NCI-H128 (cell line): ENCODE results near the gene GAS2L3.
A peak's percentile ranks its signal among the peaks of the same experiment; 100 is the strongest.
"Not testable (repeated sequence)": the region's sequence is repeated elsewhere in the genome, so short reads cannot be mapped to it uniquely, and the experiment has no call there.

Source experiments
- DNase-seq: peaks from one replicate; lab custom pipeline; 2025; ENCODE audit not compliant: unreplicated experiment; lab: John Stamatoyannopoulos, UW

The GAS2L3 gene

GRCh38 chr12:100573292-100574186 is at the start of gene GAS2L3:
TSS of gene GAS2L3 (plus strand) at chr12:100573684. CDS start at chr12:100594905, 21,221 bp downstream.
- DNase-seq, result peak; percentile 66

DNA sequence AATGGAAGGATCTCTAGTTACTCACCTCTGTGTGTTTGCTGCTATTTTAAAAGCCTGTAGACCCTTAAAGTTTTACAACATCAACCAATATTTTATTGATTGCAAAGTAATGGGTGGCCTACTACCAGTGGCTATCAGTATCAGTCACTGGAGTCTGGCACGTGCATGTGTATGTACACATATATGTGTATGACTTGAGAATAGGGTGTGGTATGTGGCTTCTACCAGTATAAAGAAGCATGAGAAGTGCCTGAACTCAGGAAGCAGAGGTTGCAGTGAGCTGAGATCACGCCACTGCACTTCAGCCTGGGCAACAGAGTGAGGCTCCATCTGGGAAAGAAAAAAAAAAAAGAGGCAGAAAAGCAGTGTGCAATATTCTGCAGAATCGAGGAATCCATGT is 45.5 kb upstream of the GAS2L3 start:
- no peak for DNase-seq

DNA sequence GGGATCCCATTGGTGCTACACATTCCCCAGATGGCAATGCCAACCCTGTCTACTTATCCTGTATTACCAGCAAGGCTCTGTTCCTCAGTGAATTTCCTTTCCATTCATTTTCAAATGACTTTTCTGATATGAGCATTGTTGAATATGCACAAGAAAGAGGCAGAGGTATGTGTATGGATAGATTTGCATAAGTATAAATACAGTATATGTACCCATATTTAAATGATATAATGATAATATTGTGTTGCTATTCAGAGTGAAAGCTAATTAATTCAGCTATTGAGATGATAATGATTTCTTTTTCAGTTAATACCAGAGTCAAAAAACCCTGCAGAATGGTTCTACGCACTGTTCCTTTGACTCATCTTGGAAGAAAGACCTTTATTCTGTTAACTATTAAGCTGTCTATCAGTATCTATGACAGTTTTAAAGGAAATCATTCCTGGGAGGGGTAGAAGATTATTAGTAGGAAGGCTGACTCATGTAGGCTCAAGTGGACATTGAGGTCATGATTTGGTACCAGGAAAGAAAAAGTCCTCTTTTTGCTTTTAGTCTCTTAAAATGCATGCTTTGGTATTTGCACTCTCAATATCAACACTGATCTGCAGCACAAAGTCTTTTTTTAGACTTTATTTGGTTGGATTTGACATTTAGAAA is 44.9 kb upstream of the GAS2L3 start:
- no peak for DNase-seq

GRCh38 chr12:100529756-100530350 is 43.6 kb upstream of the GAS2L3 start:
- no peak for DNase-seq

DNA sequence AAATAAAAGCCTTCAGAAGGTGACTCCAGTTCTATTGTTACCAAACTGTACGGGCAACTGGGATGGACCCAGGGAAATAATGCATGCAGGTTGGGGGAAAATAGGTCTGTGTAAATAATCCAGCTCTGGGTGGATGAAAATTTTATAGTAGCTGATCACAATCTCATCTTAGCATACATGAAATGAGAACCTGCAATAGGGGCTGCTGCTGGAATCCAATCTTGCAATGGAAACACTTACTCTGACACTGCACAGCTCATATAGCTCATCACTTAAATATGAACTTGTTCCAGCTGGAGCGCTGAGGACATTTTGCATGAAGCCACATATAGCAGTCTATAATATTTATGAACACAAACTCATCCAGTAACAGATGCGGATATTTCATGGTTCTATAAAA is 40.1 kb upstream of the GAS2L3 start:
- no peak for DNase-seq

- no peak for DNase-seq
Measured at GRCh38 chr12:100534625-100535227, 38.8 kb upstream of the GAS2L3 start.

GRCh38 chr12:100539202-100539601 is 34.3 kb upstream of the GAS2L3 start:
- DNase-seq, result no peak

DNA sequence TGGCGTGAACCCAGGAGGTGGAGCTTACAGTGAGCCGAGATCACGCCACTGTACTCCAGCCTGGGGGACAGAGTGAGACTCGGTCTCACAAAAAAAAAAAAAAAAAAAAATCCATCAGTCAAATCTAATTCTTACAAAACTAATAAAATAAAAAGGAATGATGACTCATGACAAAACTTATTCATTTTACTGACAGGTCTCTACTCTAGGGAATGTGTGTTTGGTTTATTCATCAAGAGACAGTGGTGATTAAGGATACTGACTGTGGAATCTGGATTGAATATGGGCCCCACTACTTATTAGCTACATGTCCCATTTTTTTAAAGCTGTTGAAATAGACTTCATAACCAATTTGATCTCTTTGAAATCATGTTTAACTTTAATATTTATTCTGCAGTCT is 29.3 kb upstream of the GAS2L3 start:
- DNase-seq, result no peak

DNA sequence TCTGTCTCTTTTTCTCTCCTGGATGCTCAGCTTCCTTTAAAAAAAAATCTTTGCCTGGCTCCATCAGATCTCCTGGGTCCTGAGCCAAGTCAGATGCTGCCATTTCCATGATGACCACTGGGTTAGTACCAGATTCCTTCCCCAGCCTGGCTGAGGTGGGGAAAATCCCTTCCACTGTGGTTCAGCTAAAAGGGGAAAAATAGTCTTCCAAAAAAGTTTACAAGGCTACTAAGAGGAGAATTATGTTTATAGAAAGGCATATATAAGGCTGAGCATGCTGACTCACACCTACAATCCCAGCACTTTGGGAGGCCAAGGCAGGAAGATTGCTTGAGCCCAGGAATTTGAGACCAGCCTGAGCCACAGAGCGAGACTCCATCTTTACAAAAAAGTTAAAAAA is 28.4 kb upstream of the GAS2L3 start:
- no peak for DNase-seq

GRCh38 chr12:100553936-100554335 is 19.5 kb upstream of the GAS2L3 start:
- DNase-seq, result no peak

- DNase-seq, result peak; percentile 24
Measured at GRCh38 chr12:100554608-100555077, 18.8 kb upstream of the GAS2L3 start.

- DNase-seq, result no peak
Measured at GRCh38 chr12:100555722-100556121, 17.8 kb upstream of the GAS2L3 start.

- no peak for DNase-seq
Measured at GRCh38 chr12:100557357-100557756, 16.1 kb upstream of the GAS2L3 start.

GRCh38 chr12:100559261-100559660 is 14.2 kb upstream of the GAS2L3 start:
- DNase-seq, result not testable (repeated sequence)

- DNase-seq, result no peak
Measured at GRCh38 chr12:100564090-100564489, 9.4 kb upstream of the GAS2L3 start.

- no peak for DNase-seq
Measured at GRCh38 chr12:100564905-100565467, 8.5 kb upstream of the GAS2L3 start.

DNA sequence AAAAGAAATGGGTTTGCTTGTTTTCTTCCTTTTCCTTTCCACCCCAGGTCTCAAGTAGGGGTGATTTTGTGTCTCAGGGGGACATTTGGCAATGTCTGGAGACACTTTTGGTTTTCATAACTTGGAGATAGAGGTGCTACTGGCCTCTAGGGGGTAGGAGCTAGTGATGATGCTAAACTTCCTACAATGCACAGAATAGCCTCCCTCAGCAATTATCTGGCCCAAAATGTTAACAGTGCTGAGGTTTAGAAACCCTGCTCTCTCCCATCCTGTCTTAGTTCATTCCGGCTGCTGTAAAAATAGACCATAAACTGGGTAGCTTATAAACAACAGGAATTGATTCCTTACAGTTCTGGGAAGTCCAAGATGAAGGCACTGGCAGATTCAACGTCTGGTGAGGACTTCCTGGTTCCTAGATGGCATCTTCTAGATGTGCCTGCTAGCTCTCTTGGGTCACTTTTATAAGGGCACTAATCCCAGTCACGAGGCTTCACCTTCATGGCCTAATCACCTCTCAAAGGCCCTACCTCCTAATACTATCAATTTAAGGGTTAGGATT is 7.4 kb upstream of the GAS2L3 start:
- DNase-seq, result no peak

DNA sequence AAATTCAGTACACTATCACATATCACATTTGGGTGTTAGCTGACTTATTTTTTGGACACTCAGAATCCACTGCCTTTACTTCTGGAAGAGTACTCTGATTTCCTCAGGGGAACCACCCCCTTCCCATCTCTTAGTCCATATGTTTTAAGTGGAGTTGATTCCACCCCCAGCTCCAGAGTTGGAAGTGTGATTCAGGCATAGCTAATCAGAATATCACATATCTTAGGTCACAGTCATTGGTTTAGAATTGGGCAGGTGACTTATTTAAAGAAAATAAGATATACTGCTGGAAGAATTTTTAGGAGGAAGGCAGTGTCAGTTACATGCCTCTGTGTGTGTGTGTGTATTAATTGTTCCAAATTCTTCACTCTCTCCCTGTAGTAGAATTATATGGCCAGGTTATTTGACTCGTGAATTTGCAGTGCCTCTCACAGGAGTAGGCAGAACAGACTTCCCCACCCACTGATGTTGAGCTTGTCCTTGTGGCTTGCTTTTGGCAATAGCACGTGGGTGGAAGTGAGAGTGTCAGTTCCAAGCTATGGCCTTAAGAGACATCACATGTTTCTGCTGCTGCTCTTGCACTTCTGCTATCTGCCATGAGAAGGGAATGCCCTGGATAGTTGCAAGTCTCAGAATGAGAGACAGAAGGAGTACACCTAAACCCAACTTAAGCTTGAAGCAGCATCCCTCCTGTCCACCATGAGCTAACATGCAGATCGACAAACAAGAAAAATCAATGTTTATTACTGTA is 6.4 kb upstream of the GAS2L3 start:
- no peak for DNase-seq

DNA sequence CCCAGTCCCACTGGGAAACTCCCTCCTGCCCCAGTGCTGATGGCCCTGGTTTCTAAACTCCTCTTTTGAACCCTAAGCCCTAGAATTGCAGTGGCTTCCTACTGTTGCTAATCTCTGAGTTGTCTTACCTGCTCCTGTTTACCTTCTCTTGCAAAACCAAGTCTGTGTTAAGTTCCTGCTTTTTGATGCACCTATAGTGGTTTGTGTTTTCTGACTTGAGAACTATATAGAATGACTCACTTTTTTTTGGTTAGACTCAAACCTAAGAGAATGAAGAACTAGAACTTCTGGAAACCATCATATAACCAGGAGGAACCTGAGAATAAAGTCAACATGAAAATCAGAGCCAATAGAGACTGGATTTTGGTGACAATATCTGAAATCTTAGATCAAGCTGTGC is 5.5 kb upstream of the GAS2L3 start:
- DNase-seq, result no peak

DNA sequence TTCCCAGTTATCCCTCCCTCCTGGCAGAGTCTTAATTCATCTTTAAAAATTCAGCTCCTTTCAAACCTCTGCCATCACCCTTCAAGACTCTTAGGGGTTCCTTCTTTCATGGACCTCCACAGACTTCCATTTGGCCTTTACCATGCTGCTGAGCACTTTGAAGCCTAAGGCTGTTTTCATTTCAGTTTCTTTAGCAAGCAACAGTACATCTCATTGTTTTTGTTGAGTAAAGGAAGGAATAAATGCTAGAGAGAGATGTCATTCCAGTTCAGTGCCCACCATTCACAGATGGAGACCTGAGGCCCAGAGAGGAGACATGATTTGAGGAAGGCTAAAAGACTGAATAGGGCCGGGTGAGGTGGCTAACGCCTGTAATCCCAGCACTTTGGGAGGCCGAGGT is 1.3 kb upstream of the GAS2L3 start:
- no peak for DNase-seq
